HG03045 (cell line): ENCODE data around the gene PTPRD.
"Not testable (repeated sequence)": the region's sequence is repeated elsewhere in the genome, so short reads cannot be mapped to it uniquely, and the experiment has no call there.

Source experiments
- ATAC-seq: cut with Tn5 transposase; IDR thresholded peaks from one replicate; pipeline ENCODE4 v1.9.1; 2021; ENCODE audit warnings: mild to moderate bottlenecking, moderate library complexity; ENCODE audit not compliant: unreplicated experiment

The PTPRD gene

DNA sequence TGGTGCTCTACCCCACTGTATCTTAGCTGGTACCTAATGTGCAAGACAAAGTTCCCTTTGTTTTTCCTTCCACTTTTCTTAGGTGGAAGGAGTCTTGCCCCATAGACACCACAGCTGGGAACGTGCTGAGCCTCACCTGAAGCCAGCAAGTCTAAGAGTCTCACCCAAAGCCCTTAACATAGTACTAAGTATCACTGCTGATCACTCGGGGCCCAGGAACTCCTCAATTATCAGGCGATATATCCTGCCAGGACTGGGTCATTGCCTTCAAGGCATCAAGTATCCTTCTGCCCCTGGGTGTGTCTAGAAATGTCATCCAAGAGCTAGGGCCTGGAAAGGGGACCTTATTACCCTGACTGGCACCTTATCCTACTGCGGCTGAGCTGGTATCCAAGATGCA lies 123.9 kb downstream of the PTPRD start:
- no peak for ATAC-seq

DNA sequence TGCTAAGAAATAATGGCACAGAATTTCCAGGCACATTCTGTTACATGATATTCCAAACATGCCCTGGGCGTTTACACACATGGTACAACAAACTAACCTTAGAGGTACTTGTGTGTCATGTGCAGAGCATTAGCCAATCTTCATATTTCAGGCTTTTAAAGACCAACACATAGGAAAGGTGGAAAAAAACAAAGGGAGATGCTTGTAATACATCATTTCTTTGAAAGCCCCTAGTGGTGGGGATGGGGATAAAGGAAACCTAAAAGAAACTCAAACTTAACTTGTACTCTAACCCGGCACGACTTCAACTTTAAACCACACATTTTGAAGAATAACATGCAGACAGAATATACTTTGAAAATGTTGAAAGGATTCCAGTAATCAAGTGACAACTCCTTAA lies 133.6 kb downstream of the PTPRD start:
- no peak for ATAC-seq

DNA sequence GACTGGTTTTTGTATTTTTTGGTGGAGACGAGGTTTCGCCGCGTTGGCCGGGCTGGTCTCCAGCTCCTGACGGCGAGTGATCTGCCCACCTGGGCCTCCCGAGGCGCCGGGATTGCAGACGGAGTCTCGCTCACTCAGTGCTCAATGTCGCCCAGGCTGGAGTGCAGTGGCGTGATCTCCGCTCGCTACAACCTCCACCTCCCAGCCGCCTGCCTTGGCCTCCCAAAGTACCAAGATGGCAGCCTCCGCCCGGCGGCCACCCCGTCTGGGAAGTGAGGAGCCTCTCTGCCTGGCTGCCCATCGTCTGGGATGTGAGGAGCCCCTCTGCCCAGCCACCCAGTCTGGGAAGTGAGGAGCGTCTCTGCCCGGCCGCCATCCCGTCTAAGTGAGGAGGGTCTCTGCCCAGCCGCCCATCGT lies 163.6 kb downstream of the PTPRD start:
- ATAC-seq = not testable (repeated sequence)

DNA sequence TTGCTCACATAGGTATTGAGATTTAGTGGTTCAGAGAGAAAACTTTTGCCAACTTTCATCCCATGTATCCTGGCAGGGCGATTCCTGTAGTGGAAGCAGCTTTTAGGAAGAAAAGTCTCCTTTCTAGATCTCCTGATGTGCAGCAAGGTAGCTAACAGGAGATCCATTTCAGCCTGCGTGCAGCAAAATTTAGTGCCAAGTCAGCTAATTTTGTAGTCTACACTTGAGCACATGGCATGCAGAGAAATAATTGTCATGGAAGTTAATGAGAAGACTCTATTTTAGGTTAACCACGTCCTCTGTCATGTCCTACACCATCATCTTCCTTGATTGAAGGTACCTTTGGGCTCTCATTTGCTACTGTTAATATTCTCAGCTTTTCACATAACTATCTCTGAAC lies 165.8 kb downstream of the PTPRD start:
- ATAC-seq = no peak

DNA sequence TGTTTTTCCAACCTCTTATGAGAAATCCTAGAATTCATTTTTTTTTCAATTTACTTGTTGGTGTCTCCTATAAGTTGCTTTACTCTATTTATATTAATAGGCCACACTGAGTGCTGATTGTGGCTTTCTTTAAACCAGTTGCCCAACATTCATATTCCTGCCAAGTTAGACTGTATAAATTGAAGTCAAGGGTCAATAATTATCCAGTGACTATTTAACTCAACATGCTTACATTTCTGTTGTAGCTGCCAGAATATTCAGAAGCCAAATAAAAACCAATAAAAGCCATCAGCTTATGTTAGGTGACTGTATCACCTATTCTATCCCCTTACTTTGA lies 169.0 kb downstream of the PTPRD start:
- ATAC-seq = no peak

DNA sequence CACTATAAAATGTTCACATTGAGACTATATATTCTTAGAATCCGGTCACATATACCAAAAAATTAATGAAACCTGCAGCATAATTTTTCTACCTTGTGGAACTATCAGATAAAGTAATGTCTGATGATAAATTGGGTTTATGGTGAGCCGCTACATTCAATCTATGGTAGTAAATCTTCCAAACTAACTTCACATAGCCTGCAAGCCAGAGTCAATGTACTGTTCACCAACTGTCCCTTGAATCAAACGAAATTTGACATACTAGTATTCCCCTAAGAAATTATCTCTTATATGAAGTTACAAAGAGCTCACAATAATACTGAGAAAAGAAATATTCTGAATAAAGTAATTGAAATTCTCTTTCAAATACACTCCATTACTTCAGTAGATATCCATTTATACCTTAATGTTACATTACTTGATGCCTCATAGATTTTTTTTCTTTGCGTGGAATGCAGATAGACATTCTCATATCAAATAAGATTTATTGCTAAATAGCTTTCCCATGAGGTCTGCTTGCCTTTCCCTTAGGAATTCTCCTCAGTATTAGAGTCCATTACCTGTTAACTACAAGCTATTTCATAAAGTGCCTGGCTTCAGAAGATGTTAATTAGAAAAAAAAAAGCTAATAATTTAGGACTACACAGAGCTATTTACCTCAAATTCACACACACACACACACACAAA lies 169.5 kb downstream of the PTPRD start:
- no peak for ATAC-seq

DNA sequence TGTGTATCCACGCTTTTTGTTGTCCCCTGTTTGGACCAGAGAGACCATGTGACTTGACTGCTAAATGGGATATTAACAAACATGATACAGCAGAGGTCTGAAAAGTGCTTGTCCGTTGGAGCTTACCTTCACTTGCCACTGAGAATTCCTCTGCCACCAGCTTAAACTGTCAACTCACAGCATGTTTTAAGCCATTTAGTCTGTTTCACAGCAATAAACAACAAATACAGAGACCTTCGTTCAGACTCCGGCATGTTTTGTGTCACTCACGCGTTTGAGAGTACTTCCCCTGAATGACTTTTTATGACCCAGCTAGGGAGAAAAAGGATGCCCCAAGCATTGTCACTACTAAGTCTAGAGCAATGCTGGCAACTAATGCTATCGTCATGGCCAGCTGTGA lies 173.8 kb downstream of the PTPRD start:
- ATAC-seq = no peak

DNA sequence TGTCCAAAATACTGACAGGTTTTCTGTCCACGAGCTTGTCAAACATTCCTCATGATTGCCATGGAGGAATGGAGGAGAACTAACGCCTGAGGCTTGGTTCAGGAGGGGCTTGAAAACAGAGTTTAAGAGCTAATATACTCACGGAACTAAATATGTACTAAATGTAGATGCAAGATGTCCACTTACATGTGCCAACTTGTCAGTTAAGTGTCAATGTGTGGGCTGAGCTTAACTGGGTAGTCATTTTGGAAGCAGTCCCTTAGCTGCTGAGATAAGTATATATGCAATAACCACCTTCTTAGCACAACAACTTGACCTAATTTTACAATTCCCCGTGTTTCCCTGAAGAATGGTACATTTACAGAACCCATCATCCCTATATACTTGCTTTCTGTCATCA lies 176.0 kb downstream of the PTPRD start:
- ATAC-seq = no peak

DNA sequence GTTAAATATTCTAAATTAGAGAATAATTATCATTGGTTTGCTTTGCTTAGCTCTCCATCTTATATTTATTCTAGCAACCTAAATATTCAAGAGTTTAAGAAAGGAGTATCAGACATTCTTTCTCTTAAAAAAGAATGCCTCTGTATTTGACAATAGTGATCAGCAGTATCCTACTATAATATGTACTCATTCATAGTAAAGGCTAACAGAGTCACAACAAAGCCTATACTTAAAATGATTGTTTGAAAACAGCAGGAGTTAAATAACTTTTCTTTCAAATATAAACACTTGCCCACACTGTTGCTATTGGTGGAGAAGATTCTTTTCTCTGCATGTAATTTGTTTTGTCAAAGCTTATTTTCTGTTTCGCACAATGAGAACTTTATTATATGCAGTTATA lies 178.4 kb downstream of the PTPRD start:
- ATAC-seq = no peak

DNA sequence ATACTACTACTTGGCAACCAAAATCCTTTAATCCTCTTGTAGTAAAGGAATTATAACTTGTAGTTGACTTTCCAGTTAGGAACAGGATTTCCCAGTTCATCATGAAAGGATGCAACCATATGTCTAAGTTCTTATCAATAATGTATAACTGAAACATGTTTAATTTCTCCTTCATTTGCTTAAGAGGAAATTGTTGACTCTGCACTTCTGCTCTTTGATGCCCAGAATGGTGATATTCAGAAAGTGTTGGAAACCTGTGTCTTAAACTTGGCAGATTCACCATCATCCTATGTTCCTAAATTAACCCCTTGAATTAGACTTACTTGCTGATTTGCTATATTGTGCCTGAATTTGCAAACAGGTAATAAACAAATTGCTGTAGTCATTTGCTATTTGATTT lies 201.5 kb downstream of the PTPRD start:
- no peak for ATAC-seq

DNA sequence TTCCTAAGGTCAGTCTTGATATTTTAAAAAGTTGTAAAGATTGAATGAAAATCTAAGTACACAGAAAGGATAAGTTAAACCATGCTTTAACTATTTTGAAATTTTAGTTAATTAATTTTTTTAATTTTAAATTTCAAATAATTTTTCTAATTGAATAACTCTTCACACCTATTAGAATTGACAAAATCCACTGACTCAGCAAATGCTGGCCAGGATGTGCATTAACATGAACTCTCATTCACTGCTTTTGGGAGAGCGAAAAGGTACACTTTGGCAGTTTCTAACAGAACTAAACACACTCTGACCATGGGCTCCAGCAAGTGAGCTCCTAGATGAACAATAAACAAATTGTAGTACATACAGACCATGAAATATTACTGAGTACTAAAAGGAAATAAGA lies 209.5 kb downstream of the PTPRD start:
- no peak for ATAC-seq

DNA sequence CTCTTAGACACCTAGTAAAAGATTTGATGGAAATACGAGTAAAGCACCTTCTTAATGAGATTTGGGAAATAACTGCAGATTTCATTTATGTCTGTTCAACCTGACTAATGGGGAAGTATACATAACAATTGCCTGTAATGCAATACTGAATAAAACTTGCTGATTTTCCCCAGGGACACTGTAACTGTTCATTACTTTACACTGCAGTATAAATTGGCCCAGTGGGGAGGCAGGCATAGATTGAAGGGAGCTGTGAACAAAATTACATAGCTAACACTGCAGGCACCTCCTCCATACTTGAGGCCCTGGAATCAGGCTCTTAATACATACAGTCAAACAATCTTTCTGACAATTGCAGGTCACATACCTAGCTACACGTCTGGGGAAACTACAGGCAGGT lies 216.2 kb downstream of the PTPRD start:
- ATAC-seq = no peak

DNA sequence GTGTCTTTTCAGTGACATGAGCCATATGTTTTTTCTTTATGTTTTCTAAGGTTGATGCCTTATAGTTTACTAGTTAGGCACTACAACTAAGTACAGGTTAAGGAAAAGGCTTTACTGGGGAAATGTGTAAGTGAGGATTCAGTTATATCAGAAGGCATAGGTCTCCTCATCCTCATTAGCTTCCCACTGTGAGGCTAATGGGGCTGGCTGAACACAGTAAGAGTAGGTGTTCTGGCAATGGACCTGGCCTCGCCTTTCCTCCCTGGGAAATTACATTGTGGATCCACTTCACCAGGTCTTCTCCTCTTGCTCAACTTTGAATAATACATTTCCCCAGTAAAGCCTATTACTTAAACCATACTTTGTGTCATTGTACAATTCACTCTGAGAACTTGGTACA lies 225.5 kb downstream of the PTPRD start:
- ATAC-seq = no peak

DNA sequence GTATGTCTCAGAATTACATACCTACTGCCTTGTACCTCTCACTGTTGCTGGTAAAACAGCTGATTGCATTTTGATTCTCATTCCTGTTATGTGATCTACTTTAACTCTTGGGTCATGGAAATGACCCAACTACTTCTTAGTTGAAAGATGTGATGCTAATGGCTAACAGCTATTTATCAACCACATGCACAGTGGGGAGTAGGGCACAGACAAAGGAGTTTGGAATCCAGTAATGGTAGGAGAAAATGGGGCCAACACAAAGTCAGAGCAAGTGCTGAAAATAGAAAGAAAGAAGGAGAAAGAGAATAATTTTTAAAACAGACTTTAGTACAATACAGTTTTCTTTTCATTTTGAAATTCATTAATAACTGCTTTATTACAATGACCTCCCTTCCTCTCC lies 241.0 kb downstream of the PTPRD start:
- ATAC-seq = no peak

DNA sequence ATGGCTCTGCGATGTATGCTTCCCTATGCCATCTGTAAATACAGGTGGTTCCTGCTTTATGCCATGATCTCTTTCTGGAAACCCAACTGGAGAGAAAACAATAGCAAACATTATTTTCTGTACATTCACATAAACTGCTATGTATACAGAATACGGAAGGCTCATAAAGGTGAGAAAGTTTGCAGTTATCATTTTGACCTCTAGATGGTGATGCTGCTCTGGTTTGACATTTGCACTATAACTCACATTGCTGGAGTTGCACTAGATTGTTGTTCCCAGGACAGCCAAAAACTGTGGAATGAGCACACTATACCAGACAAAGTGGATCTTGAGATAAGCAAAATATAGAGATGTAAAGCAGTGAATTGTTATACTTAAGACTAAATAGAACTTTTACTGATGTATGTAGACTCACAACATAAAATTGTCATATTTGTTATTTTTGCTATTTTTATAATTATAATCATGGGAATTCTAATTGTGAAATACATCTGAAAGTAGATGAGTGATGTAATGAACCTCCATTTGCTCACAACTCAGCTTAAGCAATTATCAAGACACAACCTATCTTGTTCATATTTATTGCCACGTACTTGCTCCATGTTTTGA lies 246.5 kb downstream of the PTPRD start:
- ATAC-seq = no peak

DNA sequence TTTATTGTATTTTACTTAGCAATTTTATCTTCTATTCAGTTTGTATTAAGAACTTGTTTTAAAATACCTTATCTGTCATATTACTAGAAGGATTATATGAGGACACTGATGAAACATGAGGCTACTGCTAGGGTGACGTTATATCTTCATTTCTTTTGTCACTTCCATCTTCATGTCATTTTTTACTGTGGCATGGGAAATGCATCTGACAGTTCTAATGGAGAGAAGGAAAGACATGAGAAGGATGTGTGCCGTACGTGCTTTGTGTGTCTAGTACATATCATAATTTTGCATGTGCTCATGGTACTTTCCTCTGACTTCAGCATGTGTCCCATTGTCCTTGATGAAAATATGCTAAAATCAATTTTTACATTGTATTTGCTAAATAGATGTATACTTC lies 258.2 kb downstream of the PTPRD start:
- ATAC-seq = no peak

DNA sequence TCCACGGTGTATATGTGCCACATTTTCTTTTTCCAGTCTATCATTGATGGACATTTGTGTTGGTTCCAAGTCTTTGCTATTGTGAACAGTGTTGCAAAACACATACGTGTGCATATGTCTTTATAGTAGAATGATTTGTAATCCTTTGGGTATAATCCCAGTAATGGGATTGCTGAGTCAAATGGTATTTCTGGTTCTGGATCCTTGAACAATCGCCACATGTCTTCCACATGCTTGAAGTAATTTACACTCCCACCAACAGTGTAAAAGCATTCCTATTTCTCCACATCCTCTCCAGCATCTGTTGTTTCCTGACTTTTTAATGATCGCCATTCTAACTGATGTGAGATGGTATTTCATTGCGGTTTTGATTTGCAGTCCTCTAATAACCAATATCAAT lies 267.2 kb downstream of the PTPRD start:
- ATAC-seq = not testable (repeated sequence)

DNA sequence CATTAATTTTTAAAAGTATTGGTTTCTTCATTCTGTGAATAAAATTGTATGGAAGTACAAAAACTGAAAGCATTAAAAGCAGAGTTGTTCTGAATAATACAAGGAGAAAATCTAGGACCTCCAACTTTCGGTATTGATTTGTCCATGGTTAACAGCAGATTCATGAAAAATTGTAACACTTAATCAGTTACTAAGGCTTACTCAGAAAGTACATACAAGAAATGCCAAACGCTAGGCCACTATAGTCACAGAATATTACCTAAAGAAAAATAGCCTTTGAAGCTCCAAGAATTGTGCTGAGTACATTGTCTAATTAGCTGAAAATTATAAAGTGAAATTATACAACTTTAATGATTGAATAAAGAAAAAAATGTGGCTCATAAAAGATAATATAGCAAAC lies 271.7 kb downstream of the PTPRD start:
- ATAC-seq = no peak

DNA sequence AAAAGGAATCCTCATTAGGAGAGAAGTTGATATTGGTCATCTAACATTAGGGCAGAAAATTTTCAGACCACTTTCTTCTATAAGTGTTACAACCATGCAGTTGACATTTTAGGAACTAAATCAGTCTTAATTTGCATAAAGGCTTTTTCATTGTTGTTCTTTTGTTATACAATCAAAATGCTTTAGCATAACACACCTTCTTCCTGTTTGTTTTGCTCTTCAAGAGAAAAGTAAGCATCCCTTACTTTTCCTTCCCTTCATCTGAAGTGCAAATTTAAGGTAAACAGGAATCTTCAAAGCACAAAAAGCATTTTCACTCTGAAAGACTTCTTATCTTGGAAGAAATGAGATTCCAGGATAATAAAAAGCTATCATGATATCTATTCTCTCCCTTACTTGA lies 273.6 kb downstream of the PTPRD start:
- ATAC-seq = no peak

DNA sequence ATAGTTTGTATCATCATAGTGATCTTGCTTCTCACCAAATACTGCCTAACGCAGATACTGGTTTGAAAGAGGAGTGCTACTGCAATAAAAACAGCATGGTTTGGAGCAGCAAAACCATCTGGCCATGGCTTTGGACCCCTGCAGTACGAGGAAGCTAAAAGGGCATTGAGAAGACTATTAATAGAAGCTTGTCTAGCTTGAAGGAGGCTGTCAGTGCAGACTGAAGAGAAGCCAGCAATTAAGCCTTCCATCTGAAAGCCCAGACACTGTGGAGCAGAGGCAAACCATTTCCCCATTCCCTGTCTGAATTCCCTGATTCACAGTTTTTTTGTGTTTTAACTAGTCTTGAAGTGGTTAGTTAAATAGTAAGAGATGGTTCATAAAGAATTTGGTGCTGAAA lies 281.6 kb downstream of the PTPRD start:
- no peak for ATAC-seq

DNA sequence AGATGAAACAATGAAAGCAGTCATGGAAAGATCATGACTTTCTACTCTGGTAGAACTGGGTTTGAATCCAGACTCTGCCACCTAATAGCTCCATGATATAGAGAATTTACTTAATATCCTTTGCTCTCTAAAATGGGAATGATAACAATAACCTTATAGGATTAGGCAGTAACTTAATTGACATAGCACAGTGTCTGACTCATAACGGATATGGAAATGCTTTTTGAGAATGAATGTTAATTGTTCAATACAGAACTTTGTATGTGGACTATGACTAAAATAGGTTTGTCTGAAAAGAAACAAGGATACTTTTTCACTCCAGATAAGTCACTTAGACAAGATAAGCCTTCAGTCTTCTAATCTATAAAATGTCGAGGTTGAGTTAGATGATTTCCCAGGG lies 330.7 kb downstream of the PTPRD start:
- ATAC-seq = no peak

DNA sequence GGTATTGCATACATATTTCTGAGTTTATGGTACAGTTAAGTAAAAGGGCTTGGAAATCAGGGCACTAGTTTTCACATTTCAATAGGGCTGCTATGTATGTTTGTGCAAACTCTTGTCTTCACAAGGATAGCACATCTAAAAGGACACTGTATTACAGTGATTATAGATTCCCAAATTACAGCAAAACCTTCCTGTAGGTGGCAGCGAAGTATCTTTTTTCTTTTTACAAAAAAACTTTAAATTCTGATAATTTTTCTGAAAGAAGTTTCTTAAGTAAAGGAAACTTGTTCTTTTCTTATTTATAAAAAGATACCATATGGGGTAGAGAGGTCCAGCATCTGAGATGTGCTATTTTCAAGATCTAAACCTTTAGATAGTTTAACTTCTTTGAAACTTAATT lies 337.8 kb downstream of the PTPRD start:
- ATAC-seq = no peak

DNA sequence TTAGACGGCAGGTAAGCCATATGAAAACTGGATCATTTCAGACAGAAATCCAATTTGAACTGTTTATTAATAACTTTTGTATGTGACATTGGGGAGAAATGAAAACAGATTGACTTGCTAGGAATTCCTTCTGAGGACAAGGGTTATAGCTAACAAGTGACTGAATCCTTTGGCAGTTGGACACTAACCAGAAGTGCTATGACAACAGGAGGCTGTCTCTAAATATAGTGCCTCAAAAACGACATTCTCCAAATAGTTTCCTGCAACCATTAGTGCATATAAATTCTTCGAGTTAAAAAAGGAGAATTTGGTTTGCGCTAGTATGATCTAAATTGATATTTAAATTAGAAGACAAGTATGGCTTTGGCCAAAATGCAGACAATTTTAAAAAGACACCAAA lies 338.6 kb downstream of the PTPRD start:
- no peak for ATAC-seq
